Heart right ventricle (tissue), 16 donors: ENCODE data around the gene CD5L. TPM values are rescaled to one million over a fixed set of nuclear protein-coding genes. Genes with fewer than 3 reads are reported as not detected.

Experiments
- ATAC-seq, 8 donors: fragments of 200-7000 bp; cut with Tn5 transposase; one replicate each; pipeline ENCODE4 v1.9.1; 2020; ENCODE audit warnings: mild to moderate bottlenecking in 8 of 8, moderate library complexity in 8 of 8, moderate number of reproducible peaks in 1 of 8
- DNase-seq, 2 donors: peaks; one replicate each; pipeline ENCODE4 v3.0.0-alpha.2; 2020
- H3K27ac ChIP-seq, 10 donors: fragments of 200-600 bp; sonication (generic) in 2 of 10; one replicate each; pipeline versions ENCODE4 v1.5.0 to v1.8.0; 2020 to 2022; ENCODE audit warnings: mild to moderate bottlenecking in 3 of 10
- H3K27me3 ChIP-seq, 7 donors: fragments of 200-600 bp; one replicate each; pipeline ENCODE4 v1.8.0; 2021 to 2022; ENCODE audit warnings: mild to moderate bottlenecking in 2 of 7
- H3K36me3 ChIP-seq, 9 donors: fragments of 200-600 bp; sonication (generic) in 1 of 9; one replicate each; pipeline versions ENCODE4 v1.5.0 to v1.8.0; 2020 to 2022; ENCODE audit warnings: mild to moderate bottlenecking in 2 of 9
- H3K4me1 ChIP-seq, 9 donors: fragments of 200-600 bp; sonication (generic) in 1 of 9; one replicate each; pipeline versions ENCODE4 v1.5.0 to v1.8.0; 2020 to 2022; ENCODE audit warnings: mild to moderate bottlenecking in 4 of 9
- H3K4me3 ChIP-seq, 10 donors: fragments of 200-600 bp; sonication (generic) in 2 of 10; one replicate each; pipeline versions ENCODE4 v1.5.0 to v1.8.0; 2020 to 2022; ENCODE audit warnings: mild to moderate bottlenecking in 7 of 10, moderate library complexity in 2 of 10
- H3K9me3 ChIP-seq, 11 donors: fragments of 200-600 bp in 10 of 11; sonication (generic) in 2 of 11; one replicate each; pipeline versions ENCODE4 v1.5.0 to v1.8.0; 2013 to 2022; ENCODE audit warnings: mild to moderate bottlenecking in 2 of 11, control low read depth in 1 of 11, moderate library complexity in 1 of 11
- WGBS, 2 donors: extraction: QIAGEN DNeasy Blood & Tissue Kit; methylation state at CpG; one replicate each; pipeline ENCODE4 v1.1.7; 2013; ENCODE audit warnings: inconsistent platforms in 1 of 2; 5-methylcytosine and 5-hydroxymethylcytosine counted together
- intact Hi-C, 10 donors: fragments of 100-400 bp; cut with DNase I; formaldehyde crosslinking; loops; one replicate each; pipeline versions ENCODE4 v1.11.1 to v1.14.2; 2022
- polyA plus RNA-seq, 2 donors: library from polyadenylated mRNA; stranded (reverse); fragments of 200-250 nt; gene quantifications; one replicate each; pipeline ENCODE4 v1.2.3, GENCODE V29; 2013
- total RNA-seq, 10 donors: library from RNA; stranded (reverse); fragmentation: NEBNext Ultra II Directional in 3 of 10; extraction: Animal tissue kit (Norgen Biotek cat#: 25700) in 3 of 10; gene quantifications; one replicate each; pipeline versions ENCODE4 v1.2.1 to v1.2.4, GENCODE V29; 2021 to 2023
- TF ChIP-seq, protein P1 (sequence below), 9 donors: fragments of 200-600 bp; sonication (generic) in 2 of 9; IDR thresholded peaks; one replicate each; pipeline versions ENCODE4 v1.5.0 to v1.8.0; 2021 to 2022; ENCODE audit warnings: antibody characterized with exemption in 9 of 9, mild to moderate bottlenecking in 5 of 9, moderate library complexity in 1 of 9
- donor health status: Arrhythmogenic right ventricular cardiomyopathy.
- donor health status: ischemic (EF 13 %, LVEDD 7.1; RV severe dilation, severe dysfunction).
- donor health status: healthy with polysubstance abuse.
- donor health status: DM: no; HTN: yes; CAD: no.
- donor health status: DM: no; HTN: no; CAD: no.
- donor health status: ischemic (EF 25% LVEDD 6.9; RV normal size, moderate dysfunction).
- donor health status: ischemic (EF 25% LVEDD 5.7; RV mildly dilated, moderate dysfunction).
- donor health status: healthy.
- donor health status: DM: yes; HTN: yes; CAD: no.
- donor health status: Ischemic cardiomyopathy.
- donor health status: ischemic (EF 35%, LVEDD 5.7; RV mildly dilated, moderate dysfunction).
- donor health status: nonischemic (EF 11% LVEDD 7.7; RV severe dilation, severe dysfunction).
- donor health status: DM: yes; HTN: yes; CAD: no.
- donor health status: PGD.
- donor health status: ischemic (EF 29% LVEDD 5.4; RV normal size, mild dysfunction).
- donor health status: nonischemic (EF 23%, LVEDD 6.1; RV moderate dilation, normal function).

CD5L gene
- total and polyA plus RNA-seq, 12 donors, result 0.01 to 4.8 (median 1.6) TPM; not detected in 3

DNA sequence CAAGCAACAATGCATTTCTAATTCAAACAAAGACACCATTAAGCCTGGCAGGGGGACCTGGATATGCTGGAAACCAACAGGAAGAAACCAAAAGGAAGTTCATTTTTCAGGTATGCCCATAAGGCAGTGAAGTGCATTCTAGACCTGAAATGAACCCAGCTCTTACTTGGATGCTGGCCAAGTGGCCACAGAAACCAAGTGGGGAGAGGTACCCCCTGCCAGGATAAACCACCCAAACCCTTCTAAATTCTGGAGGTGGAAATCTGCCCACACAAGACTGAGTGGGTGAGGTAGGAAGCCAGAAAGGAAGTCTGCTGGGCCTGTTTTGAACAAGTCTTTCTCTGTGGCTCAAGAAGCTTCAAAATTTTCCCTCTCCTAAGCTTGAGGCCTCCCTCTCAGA lies 2.6 kb downstream of the CD5L start:
- H3K9me3 ChIP-seq, result no peaks in the 10 kb centered on the region
- TF ChIP-seq, protein P1, sequence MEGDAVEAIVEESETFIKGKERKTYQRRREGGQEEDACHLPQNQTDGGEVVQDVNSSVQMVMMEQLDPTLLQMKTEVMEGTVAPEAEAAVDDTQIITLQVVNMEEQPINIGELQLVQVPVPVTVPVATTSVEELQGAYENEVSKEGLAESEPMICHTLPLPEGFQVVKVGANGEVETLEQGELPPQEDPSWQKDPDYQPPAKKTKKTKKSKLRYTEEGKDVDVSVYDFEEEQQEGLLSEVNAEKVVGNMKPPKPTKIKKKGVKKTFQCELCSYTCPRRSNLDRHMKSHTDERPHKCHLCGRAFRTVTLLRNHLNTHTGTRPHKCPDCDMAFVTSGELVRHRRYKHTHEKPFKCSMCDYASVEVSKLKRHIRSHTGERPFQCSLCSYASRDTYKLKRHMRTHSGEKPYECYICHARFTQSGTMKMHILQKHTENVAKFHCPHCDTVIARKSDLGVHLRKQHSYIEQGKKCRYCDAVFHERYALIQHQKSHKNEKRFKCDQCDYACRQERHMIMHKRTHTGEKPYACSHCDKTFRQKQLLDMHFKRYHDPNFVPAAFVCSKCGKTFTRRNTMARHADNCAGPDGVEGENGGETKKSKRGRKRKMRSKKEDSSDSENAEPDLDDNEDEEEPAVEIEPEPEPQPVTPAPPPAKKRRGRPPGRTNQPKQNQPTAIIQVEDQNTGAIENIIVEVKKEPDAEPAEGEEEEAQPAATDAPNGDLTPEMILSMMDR (IDR thresholded peaks at IDR 0.05), result no peak
- no peaks in the 10 kb centered on the region for H3K36me3 ChIP-seq
- no peak overlapping the region for H3K27ac ChIP-seq
- peaks cover 0 to 11% (median 0%) of the 10 kb centered on the region in 9 donors for H3K4me1 ChIP-seq
- no peak overlapping the region for H3K4me3 ChIP-seq
- DNase-seq (no peak), ATAC-seq (no peak)
- intact Hi-C loops, result no loop called here
- H3K27me3 ChIP-seq, result peaks cover 0 to 5% (median 0%) of the 10 kb centered on the region in 7 donors

DNA sequence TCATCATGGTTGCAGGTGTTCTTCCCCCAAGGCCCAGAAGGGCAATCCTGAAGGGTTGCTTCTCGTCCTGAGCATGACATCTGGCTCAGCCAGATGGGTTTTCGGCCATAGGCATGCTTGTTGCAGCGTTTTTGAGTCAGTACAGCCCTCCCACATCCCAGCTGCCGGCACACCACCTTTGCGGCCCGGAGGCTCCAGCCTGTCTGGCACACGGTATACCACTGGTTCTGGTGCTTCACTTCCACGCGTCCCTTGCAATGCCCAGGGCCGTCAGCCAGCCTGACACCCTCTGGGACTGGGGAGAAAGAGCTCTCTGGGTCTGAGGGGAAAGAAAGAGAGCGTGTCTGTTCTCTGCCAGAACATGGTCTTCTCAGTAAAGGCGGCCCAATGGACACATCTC lies 7.2 kb downstream of the CD5L start:
- peaks cover 0 to 9% (median 3%) of the 10 kb centered on the region in 7 donors for H3K27me3 ChIP-seq
- no peak for DNase-seq
- no peak for ATAC-seq
- no peaks in the 10 kb centered on the region for H3K4me1 ChIP-seq
- no peak overlapping the region for H3K27ac ChIP-seq
- H3K36me3 ChIP-seq, result no peaks in the 10 kb centered on the region
- TF ChIP-seq, protein P1 (IDR thresholded peaks at IDR 0.05), result no peak
- no peak overlapping the region for H3K4me3 ChIP-seq
- H3K9me3 ChIP-seq, result no peaks in the 10 kb centered on the region
- intact Hi-C loops, result no loop called here
- 70 to 74% methylated on average over 12 of the region's 12 CpGs for WGBS, 2 donors

DNA sequence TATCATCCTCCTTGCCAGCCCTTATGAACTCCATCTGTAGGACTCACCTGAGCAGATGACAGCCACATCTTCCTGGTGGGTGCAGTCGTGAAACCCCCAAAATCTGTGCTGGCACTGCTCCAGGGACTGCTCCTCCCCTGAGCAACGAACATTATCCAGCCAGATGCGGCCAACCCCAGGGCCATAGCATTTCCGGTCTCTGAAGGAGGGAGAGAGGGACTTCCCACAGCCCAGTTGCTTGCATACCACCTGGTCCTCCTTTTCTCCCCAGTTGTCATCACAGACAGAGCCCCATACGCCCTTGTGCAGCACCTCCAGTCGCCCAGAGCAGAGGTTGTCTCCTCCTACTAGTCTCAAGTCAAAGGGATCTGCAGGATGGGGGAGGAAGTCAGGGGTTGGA lies 8.5 kb downstream of the CD5L start:
- 73 to 74% methylated on average over 6 of the region's 6 CpGs for WGBS, 2 donors
- TF ChIP-seq, protein P1 (IDR thresholded peaks at IDR 0.05), result no peak
- intact Hi-C loops, result no loop called here
- Histone ChIP-seq H3K4me1 (no peaks in the 10 kb centered on the region), H3K4me3 (no peak overlapping the region), H3K27ac (no peak overlapping the region), H3K36me3 (no peaks in the 10 kb centered on the region), H3K27me3 (peaks cover 0 to 18% (median 3%) of the 10 kb centered on the region in 7 donors), H3K9me3 (no peaks in the 10 kb centered on the region)
- ATAC-seq (no peak), DNase-seq (no peak)

DNA sequence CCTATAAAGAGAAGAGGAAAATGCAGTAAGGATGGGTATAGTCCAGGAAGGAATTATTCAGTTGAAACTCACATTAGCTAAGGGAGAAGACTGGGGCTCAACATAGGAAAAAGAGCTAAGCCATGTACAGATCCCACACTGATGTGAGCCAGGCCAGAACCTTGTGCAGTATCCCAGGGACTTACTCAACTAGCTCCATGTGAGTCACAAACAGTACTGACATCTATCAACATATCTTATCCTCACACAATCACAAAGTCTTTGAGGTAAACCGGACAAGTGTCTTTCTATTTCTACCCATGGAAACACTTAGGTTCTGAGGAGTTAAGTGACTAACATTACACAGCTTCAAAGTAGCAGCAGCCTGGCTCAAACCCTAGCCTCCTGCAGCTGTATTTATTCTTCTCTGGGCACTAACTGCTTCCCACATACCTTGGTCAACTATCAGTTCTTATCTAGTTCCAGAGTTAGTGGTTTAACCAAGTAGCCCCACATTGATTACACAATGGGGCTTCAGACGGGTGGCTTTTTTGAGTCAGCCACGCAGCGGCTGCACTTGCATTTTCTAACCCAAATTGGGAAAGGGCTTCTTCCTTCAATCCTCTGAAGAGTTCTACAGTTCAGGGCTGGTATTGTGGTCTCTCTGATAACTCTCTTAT lies 9.5 kb downstream of the CD5L start:
- TF ChIP-seq, protein P1 (IDR thresholded peaks at IDR 0.05), result no peak
- WGBS, 2 donors, result 58 to 62% methylated on average over 4 of the region's 4 CpGs
- intact Hi-C loops, result no loop called here

More for the DNA sequence above, 9.5 kb downstream of the CD5L start:
- H3K4me3 ChIP-seq, result no peak overlapping the region
- H3K9me3 ChIP-seq, result no peaks in the 10 kb centered on the region
- no peak overlapping the region for H3K27ac ChIP-seq
- no peak for ATAC-seq
- no peak for DNase-seq
- peaks cover 0 to 18% (median 3%) of the 10 kb centered on the region in 7 donors for H3K27me3 ChIP-seq
- H3K36me3 ChIP-seq, result no peaks in the 10 kb centered on the region
- no peaks in the 10 kb centered on the region for H3K4me1 ChIP-seq
